Mesendoderm (in vitro differentiated cells): ENCODE measurements around the gene GNAT1.

Experiments used
- DNase-seq: peaks from one replicate; pipeline ENCODE4 v3.0.0; 2013
- H2AK5ac ChIP-seq: 2 replicates; pipeline ENCODE4 v1.6.1; 2013; ENCODE audit warnings: low read length, inconsistent platforms
- H2BK120ac ChIP-seq: 2 replicates; pipeline ENCODE4 v1.6.1; 2013; ENCODE audit warnings: low read depth, mild to moderate bottlenecking, low read length, moderate library complexity, mixed read lengths
- H2BK15ac ChIP-seq: replicated peaks from 2 replicates; pipeline ENCODE4 v1.6.1; 2013; ENCODE audit warnings: low read depth, mild to moderate bottlenecking, moderate library complexity
- H2BK5ac ChIP-seq: 2 replicates; pipeline ENCODE4 v1.6.1; 2013; ENCODE audit warnings: low read length, inconsistent platforms
- H3K18ac ChIP-seq: 2 replicates; pipeline ENCODE4 v1.6.1; 2013; ENCODE audit warnings: mild to moderate bottlenecking, low read length, mixed read lengths
- H3K23ac ChIP-seq: one replicate; pipeline ENCODE4 v1.6.1; 2013; ENCODE audit warnings: low read length
- H3K27ac ChIP-seq: 2 replicates; pipeline ENCODE4 v1.5.1; 2013; ENCODE audit warnings: low read depth, mild to moderate bottlenecking, inconsistent platforms, low read length, moderate library complexity
- H3K27me3 ChIP-seq: 2 replicates; pipeline ENCODE4 v1.6.1; 2013; ENCODE audit warnings: low read length, control low read depth, mild to moderate bottlenecking, inconsistent platforms; ENCODE audit not compliant: insufficient read depth, poor library complexity
- H3K36me3 ChIP-seq: 2 replicates; pipeline ENCODE4 v1.6.1; 2013; ENCODE audit warnings: low read length, inconsistent platforms; ENCODE audit not compliant: control insufficient read depth, insufficient read depth
- H3K4ac ChIP-seq: one replicate; pipeline ENCODE4 v1.6.1; 2013; ENCODE audit warnings: low read depth, mild to moderate bottlenecking, low read length, moderate library complexity
- H3K4me1 ChIP-seq: 2 replicates; pipeline ENCODE4 v1.6.1; 2013; ENCODE audit warnings: low read depth, low read length, inconsistent platforms; ENCODE audit not compliant: control insufficient read depth
- H3K4me2 ChIP-seq: 2 replicates; pipeline ENCODE4 v1.6.1; 2013; ENCODE audit warnings: low read length
- H3K4me3 ChIP-seq: 2 replicates; pipeline ENCODE4 v1.5.1; 2013; ENCODE audit warnings: mild to moderate bottlenecking, low read length
- H3K56ac ChIP-seq: one replicate; pipeline ENCODE4 v1.6.1; 2013; ENCODE audit warnings: low read length
- H3K79me1 ChIP-seq: 2 replicates; pipeline ENCODE4 v1.6.1; 2013; ENCODE audit warnings: low read length, inconsistent platforms
- H3K79me2 ChIP-seq: 2 replicates; pipeline ENCODE4 v1.6.1; 2013; ENCODE audit warnings: mild to moderate bottlenecking, low read length; ENCODE audit not compliant: control insufficient read depth, insufficient read depth
- H3K9ac ChIP-seq: 2 replicates; pipeline ENCODE4 v1.6.1; 2013; ENCODE audit warnings: low read length, inconsistent platforms
- H4K5ac ChIP-seq: one replicate; pipeline ENCODE4 v1.6.1; 2013; ENCODE audit warnings: low read length
- H4K8ac ChIP-seq: one replicate; pipeline ENCODE4 v1.6.1; 2013; ENCODE audit warnings: low read depth, mild to moderate bottlenecking, control low read depth, low read length, moderate library complexity
- WGBS: extraction: QIAGEN DNeasy Blood & Tissue Kit; methylation state at CpG from one replicate; pipeline ENCODE4 v1.1.7; 2013; ENCODE audit warnings: low lambda C conversion rate, missing lambda C conversion rate; ENCODE audit not compliant: insufficient coverage; ENCODE audit errors: extremely low coverage; 5-methylcytosine and 5-hydroxymethylcytosine counted together

GNAT1 gene

DNA sequence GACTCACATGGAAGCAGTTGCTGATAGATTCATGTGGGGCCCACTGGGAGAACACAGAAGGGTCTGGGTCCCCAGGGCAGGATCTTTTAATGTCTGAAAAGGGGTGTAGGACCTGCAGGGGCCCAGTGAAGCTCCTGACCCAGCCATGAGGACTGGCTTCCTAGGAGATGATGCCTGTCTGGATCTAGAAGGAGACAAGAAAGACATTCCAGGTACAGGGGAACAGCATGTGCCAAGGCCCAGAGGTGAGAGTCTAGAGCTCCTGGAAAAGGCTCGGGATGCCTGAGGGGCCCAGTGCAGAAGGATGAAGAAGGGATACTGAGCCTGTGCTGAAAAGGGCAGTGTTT, 41.0 kb upstream of the GNAT1 start:
- H3K9ac ChIP-seq, result peak overlapping the region; percentile 36
- H3K79me2 ChIP-seq, result no peaks in the 10 kb centered on the region
- no peak overlapping the region for H2BK15ac ChIP-seq
- H3K4me2 ChIP-seq, result no peak overlapping the region
- no peak overlapping the region for H3K23ac ChIP-seq
- no peak overlapping the region for H4K5ac ChIP-seq
- H3K4me3 ChIP-seq, result no peak overlapping the region
- H3K79me1 ChIP-seq, result no peaks in the 10 kb centered on the region
- H3K56ac ChIP-seq, result peak overlapping the region; percentile 77
- H2AK5ac ChIP-seq, result peak overlapping the region; percentile 82
- peak overlapping the region; percentile 26 for H3K4ac ChIP-seq
- DNase-seq, result no peak
- H3K27ac ChIP-seq, result no peak overlapping the region
- H3K18ac ChIP-seq, result peak overlapping the region; percentile 1
- H3K36me3 ChIP-seq, result no peaks in the 10 kb centered on the region
- H3K4me1 ChIP-seq, result peaks cover 13% of the 10 kb centered on the region
- H3K27me3 ChIP-seq, result no peaks in the 10 kb centered on the region
- no peak overlapping the region for H4K8ac ChIP-seq
- WGBS, result no CpG with 5 or more reads among the region's 1 CpG
- peak overlapping the region; percentile 89 for H2BK5ac ChIP-seq
- H2BK120ac ChIP-seq, result no peak overlapping the region

- Histone ChIP-seq H3K9ac (peak overlapping the region; percentile 54), H2BK5ac (peak overlapping the region; percentile 89), H3K79me2 (peaks cover 7% of the 10 kb centered on the region), H3K4me1 (peaks cover 13% of the 10 kb centered on the region), H3K36me3 (no peaks in the 10 kb centered on the region), H3K23ac (no peak overlapping the region), H3K4ac (no peak overlapping the region), H3K79me1 (no peaks in the 10 kb centered on the region), H2AK5ac (no peak overlapping the region), H3K27me3 (no peaks in the 10 kb centered on the region), H2BK120ac (no peak overlapping the region), H3K18ac (peak overlapping the region; percentile 20), H3K56ac (peak overlapping the region; percentile 51), H3K27ac (peak overlapping the region; percentile 0), H4K8ac (no peak overlapping the region), H3K4me2 (no peak overlapping the region), H3K4me3 (no peak overlapping the region), H2BK15ac (no peak overlapping the region), H4K5ac (no peak overlapping the region)
- peak; percentile 82 for DNase-seq
- no CpG with 5 or more reads among the region's 18 CpGs for WGBS
These were observed 40.3 kb upstream of the GNAT1 start for GRCh38 chr3:50150863-50151686.

- no peak for DNase-seq
- Histone ChIP-seq H3K9ac (no peak overlapping the region), H3K56ac (peak overlapping the region; percentile 51), H3K4me1 (peaks cover 12% of the 10 kb centered on the region), H3K4me2 (no peak overlapping the region), H3K79me1 (no peaks in the 10 kb centered on the region), H3K4ac (no peak overlapping the region), H3K27ac (no peak overlapping the region), H2AK5ac (no peak overlapping the region), H3K36me3 (no peaks in the 10 kb centered on the region), H4K5ac (no peak overlapping the region), H3K27me3 (no peaks in the 10 kb centered on the region), H3K4me3 (no peak overlapping the region), H3K23ac (no peak overlapping the region), H3K79me2 (peaks cover 12% of the 10 kb centered on the region), H2BK15ac (no peak overlapping the region), H2BK120ac (no peak overlapping the region), H4K8ac (no peak overlapping the region), H3K18ac (no peak overlapping the region), H2BK5ac (no peak overlapping the region)
- WGBS, result no CpG with 5 or more reads among the region's 5 CpGs
These were observed 39.7 kb upstream of the GNAT1 start for GRCh38 chr3:50151728-50152127.

DNA sequence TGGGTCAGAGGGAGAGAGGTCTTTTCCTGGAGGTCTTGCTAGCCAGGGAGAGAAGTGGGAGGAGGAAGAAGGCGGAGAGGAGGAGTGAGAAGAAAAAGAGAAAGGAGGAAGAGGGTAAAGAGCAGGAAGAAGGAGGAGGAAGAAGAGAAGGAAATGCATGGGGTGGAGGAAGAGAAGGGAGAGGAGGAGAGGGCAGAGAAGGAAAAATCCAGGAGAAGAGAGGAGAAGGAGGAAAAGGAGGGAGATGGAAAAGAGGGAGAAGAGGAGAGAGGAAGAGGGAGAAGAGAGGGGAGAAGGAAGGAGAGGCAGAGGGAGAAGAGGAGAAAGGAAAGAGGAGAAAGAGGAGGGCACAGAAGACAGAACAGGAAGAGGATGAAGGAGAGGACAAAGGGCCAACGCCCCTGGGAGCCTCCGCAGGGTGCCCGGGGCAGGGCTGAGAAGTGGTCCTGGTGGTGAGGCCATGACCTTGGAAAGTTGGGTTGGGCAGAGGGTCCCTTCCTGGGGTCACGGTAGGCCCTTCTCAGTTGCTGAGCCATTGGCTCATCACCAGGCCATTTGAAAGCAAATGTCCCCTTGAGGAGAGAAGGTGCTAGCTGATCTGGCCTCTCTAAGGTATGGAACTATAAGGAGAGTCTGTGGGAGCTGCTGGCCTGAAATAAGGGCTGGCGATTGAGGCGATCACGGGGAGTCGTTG, 37.5 kb upstream of the GNAT1 start:
- DNase-seq, result no peak
- no peak overlapping the region for H2BK120ac ChIP-seq
- no peak overlapping the region for H3K4me2 ChIP-seq
- no peaks in the 10 kb centered on the region for H3K27me3 ChIP-seq
- no peaks in the 10 kb centered on the region for H3K36me3 ChIP-seq
- H3K9ac ChIP-seq, result peak overlapping the region; percentile 20
- peaks cover 25% of the 10 kb centered on the region for H3K79me2 ChIP-seq
- H3K4me1 ChIP-seq, result peaks cover 22% of the 10 kb centered on the region
- H3K79me1 ChIP-seq, result peaks cover 10% of the 10 kb centered on the region
- H2BK15ac ChIP-seq, result no peak overlapping the region
- H3K18ac ChIP-seq, result no peak overlapping the region
- no peak overlapping the region for H3K4ac ChIP-seq
- H2BK5ac ChIP-seq, result no peak overlapping the region
- WGBS, result no CpG with 5 or more reads among the region's 9 CpGs
- H2AK5ac ChIP-seq, result no peak overlapping the region
- H4K5ac ChIP-seq, result no peak overlapping the region
- no peak overlapping the region for H3K23ac ChIP-seq
- no peak overlapping the region for H3K27ac ChIP-seq
- H3K4me3 ChIP-seq, result no peak overlapping the region
- H3K56ac ChIP-seq, result peak overlapping the region; percentile 25
- no peak overlapping the region for H4K8ac ChIP-seq

DNA sequence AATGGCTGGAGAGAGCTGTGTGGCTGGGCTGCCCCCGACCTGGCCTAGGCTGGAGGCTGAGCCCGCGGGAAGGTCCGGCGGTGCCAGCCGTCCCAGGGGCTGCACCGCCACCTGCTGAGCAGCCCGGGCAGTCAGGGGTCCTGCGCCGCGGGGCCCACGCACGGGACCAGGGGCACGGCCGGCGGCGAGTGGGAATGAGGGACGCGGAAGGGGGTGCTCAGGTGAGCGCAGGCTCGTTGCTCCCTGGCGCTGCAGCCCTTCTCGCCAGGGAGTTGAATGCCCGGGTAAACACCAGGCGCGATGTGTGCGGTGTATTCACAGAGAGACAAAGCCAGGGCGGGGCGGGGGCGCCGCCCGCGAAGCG, 37.0 kb upstream of the GNAT1 start:
- Histone ChIP-seq H3K23ac (no peak overlapping the region), H3K79me1 (peaks cover 11% of the 10 kb centered on the region), H3K27ac (no peak overlapping the region), H3K4me1 (peaks cover 25% of the 10 kb centered on the region), H3K18ac (no peak overlapping the region), H3K27me3 (no peaks in the 10 kb centered on the region), H3K36me3 (no peaks in the 10 kb centered on the region), H2BK15ac (no peak overlapping the region), H4K5ac (no peak overlapping the region), H2BK5ac (no peak overlapping the region), H3K4me2 (peak overlapping the region; percentile 55), H2AK5ac (no peak overlapping the region), H2BK120ac (no peak overlapping the region), H3K4ac (no peak overlapping the region), H4K8ac (no peak overlapping the region), H3K56ac (peak overlapping the region; percentile 25), H3K79me2 (peaks cover 25% of the 10 kb centered on the region), H3K9ac (peak overlapping the region; percentile 20), H3K4me3 (no peak overlapping the region)
- DNase-seq, result no peak
- WGBS, result no CpG with 5 or more reads among the region's 34 CpGs
